Activated T-helper 1 cell treated with anti-CD3 and anti-CD28 coated beads, Interleukin-12 subunit alpha, Interleukin-12 subunit beta, Interleukin-2, Interleukin-4 antibody, amounts not matched to agents 30 ng/mL and 10 ng/mL and 1 ng/mL, durations not matched to agents 14 hours and 24 hours and 36 hours (primary cell): ENCODE results near the gene PKLR. TPM values are rescaled to one million over a fixed set of nuclear protein-coding genes. Genes with fewer than 3 reads are reported as not detected.
"Not testable (repeated sequence)": the region's sequence is repeated elsewhere in the genome, so short reads cannot be mapped to it uniquely, and the experiment has no call there.

Experiments
- DNase-seq: peaks from one replicate; pipeline ENCODE4 v3.0.0; 2021; ENCODE audit warnings: low spot score
- H3K27ac Mint-ChIP-seq: one replicate; pipeline ENCODE4 v1.8.0; 2021; ENCODE audit warnings: mild to moderate bottlenecking, mixed read lengths
- H3K27me3 Mint-ChIP-seq: one replicate; pipeline ENCODE4 v1.8.0; 2022; ENCODE audit warnings: mild to moderate bottlenecking, moderate library complexity, mixed read lengths; ENCODE audit not compliant: insufficient read depth
- H3K36me3 Mint-ChIP-seq: one replicate; pipeline ENCODE4 v1.8.0; 2021; ENCODE audit warnings: low read depth, mixed read lengths
- H3K4me1 Mint-ChIP-seq: one replicate; pipeline ENCODE4 v1.8.0; 2021; ENCODE audit warnings: low read depth, mixed read lengths
- H3K4me3 Mint-ChIP-seq: one replicate; pipeline ENCODE4 v1.8.0; 2021; ENCODE audit warnings: mild to moderate bottlenecking, moderate library complexity, mixed read lengths
- H3K9me3 Mint-ChIP-seq: one replicate; pipeline ENCODE4 v1.8.0; 2021; ENCODE audit warnings: mixed read lengths
- intact Hi-C: fragments of 100-400 bp; cut with micrococcal nuclease; formaldehyde crosslinking; loops from one replicate; pipeline ENCODE4 v1.15.1; 2024
- total RNA-seq: library from RNA; stranded (reverse); gene quantifications from 2 replicates; pipeline ENCODE4 v1.2.3, GENCODE V29; 2022

PKLR gene
- total RNA-seq, 1 donor from 2014 or later, result 0.05 TPM

DNA sequence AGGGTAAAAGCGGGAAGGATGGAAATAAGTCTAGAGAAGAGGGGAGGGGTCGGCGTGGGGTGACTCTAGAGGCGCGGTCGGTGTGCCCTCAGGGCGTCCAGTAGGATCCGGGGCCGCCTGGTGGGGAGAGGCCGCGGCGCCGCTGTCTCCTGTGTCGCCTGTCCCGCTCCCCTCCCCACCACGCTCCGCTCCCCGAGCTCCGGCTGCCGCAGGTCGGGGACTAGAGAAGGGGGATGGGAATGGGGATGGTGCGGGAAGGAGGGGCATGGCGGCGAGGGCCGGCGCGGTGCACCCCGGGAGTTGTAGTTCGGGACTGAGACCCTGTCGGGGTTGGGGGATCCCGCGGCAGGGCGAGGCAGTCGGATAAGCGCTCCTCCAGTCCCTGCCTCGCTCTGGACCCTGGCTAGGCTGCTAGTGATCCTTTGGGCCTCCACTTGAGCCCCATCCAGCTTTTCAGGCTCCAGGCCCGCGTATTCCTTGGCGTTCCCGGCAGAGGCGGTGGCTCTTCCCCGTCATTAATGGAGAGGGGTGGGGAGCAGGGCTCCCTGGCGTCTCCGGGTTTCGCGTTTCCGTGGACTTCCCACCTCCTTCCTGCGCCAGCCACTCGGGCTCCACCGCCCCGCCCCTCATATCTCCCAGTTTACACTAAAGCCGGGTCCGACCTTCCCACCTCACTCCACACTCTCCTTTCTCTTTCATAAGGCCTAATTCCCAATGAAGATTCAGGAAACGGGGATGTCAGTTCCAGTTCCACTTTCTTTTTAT lies 45.8 kb downstream of the PKLR start, which contains the start of gene ENTREP3:
Gene ENTREP3, minus strand, starts transcription at position 241 of the 765 bp plus-strand sequence. CDS start 606 bp downstream, outside the sequence.
- Mint-ChIP-seq H3K4me1 (peaks cover 46% of the 10 kb centered on the region), H3K27ac (peak within 1 kb of the TSS; percentile 63), H3K9me3 (no peaks in the 10 kb centered on the region), H3K4me3 (peak within 1 kb of the TSS; percentile 86), H3K27me3 (no peaks in the 10 kb centered on the region), H3K36me3 (peaks cover 26% of the 10 kb centered on the region)
- peak; percentile 75 for DNase-seq
- intact Hi-C loops, result loop anchor here (1.0 kb wide), 3 partner anchors 11 to 68 kb away; partner anchors contain the start of gene HCN3

DNA sequence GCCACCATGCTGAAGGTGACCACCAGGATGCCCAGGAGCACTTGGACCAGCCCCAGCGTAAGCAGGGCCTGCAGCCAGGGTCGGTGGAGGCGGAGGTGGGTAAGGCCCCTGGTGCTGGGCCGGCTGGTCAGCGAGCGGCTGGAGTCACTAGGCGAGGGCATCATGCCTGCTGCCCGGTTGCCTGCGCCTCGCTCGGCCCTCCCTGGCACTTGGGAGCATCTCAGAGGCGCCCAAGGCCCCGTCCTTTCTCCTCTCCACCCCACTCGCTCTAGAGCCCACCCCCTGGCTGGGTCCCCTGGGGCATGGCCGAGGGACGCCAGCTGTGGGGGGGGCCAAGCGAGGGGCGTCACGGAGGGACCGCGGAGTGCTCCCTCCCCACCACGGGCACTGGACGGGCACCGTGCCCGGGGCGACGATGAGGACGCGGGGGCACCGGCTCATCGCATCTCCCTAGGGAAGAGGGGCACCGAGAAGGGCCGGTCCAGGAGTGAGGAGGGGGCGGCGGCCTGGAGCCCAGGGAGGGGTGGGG lies 46.5 kb downstream of the PKLR start:
- Mint-ChIP-seq H3K27me3 (no peaks in the 10 kb centered on the region), H3K4me3 (peak overlapping the region; percentile 86), H3K4me1 (peaks cover 42% of the 10 kb centered on the region), H3K36me3 (peaks cover 22% of the 10 kb centered on the region), H3K9me3 (no peaks in the 10 kb centered on the region), H3K27ac (peak overlapping the region; percentile 63)
- intact Hi-C loops, result loop anchor here (1.0 kb wide), 3 partner anchors 10 to 69 kb away; partner anchors contain the start of gene HCN3
- no peak for DNase-seq

DNA sequence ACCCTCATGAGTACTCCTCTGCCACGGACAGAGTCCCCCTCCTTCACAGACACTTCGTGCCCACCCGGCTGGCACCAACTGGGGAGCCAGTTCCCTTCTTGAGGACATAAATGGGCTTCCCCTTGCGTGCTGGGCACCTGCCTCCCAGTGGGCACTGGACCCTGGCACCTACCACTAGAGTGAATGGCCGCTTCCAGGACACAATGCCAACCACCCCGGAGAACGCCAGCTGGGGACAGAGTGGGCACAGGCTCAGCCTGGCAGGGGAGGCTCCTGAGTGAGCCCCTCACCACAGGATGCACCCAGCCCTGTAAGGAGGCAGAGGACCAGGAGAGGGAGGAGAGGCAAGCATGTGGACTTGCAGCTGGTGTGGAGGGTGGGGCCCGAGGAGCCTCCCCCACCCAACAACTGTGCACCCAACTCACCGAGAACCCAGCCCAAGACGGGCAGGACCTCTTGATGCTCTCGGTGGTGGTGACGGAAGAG lies 47.0 kb downstream of the PKLR start:
- H3K9me3 Mint-ChIP-seq, result no peaks in the 10 kb centered on the region

DNA sequence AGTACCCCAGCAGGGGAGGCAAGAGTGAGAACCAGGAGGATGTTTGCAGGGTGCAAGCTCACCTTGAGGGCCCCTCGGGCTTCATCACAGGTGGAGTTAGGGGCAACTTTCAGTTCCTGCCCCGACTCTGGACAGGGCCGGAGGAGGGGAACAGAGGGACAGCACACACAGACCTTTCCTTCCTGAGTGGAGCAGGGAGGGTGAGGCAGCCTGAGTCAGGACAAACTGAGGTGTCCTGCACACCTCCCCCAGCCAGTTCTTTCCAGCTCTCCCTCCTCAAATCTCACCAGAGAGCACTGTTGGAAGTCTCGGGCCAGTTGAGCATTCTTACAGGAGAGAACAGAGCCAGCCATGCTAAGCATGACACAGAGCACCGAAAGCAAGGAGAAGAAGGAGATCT lies 47.4 kb downstream of the PKLR start:
- DNase-seq, result no peak
- H3K9me3 Mint-ChIP-seq, result no peaks in the 10 kb centered on the region
- H3K4me3 Mint-ChIP-seq, result peak overlapping the region; percentile 86
- H3K27ac Mint-ChIP-seq, result no peak overlapping the region
- H3K4me1 Mint-ChIP-seq, result peaks cover 42% of the 10 kb centered on the region
- intact Hi-C loops, result no loop called here
- peaks cover 21% of the 10 kb centered on the region for H3K36me3 Mint-ChIP-seq
- no peaks in the 10 kb centered on the region for H3K27me3 Mint-ChIP-seq

More for the DNA sequence above, 47.0 kb downstream of the PKLR start:
- intact Hi-C loops, result no loop called here
- peaks cover 21% of the 10 kb centered on the region for H3K36me3 Mint-ChIP-seq
- no peaks in the 10 kb centered on the region for H3K27me3 Mint-ChIP-seq
- peak overlapping the region; percentile 86 for H3K4me3 Mint-ChIP-seq
- H3K27ac Mint-ChIP-seq, result peak overlapping the region; percentile 63
- DNase-seq, result no peak
- H3K4me1 Mint-ChIP-seq, result peaks cover 42% of the 10 kb centered on the region

DNA sequence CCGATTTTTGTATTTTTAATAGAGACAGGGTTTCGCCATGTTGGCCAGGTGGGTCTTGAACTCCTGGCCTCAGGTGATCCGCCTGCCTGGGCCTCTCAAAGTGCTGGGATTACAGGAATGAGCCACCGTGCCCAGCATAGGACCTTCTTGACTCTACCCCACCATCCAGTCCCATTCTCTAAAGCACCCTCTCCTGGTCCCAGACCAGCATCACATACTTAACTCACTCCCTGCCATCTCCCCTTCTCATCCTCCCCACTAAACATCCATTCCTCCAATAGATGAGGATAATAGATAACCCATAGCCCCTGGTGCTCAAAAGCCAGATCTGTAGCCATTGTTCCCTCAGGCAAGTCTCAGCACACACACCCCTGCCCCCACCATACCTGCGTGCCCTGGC lies 48.0 kb downstream of the PKLR start:
- H3K4me1 Mint-ChIP-seq, result peaks cover 42% of the 10 kb centered on the region
- no peaks in the 10 kb centered on the region for H3K27me3 Mint-ChIP-seq
- no peak overlapping the region for H3K27ac Mint-ChIP-seq
- no peak for DNase-seq
- no peaks in the 10 kb centered on the region for H3K9me3 Mint-ChIP-seq
- intact Hi-C loops, result no loop called here
- H3K36me3 Mint-ChIP-seq, result peaks cover 17% of the 10 kb centered on the region
- H3K4me3 Mint-ChIP-seq, result peak overlapping the region; percentile 86

DNA sequence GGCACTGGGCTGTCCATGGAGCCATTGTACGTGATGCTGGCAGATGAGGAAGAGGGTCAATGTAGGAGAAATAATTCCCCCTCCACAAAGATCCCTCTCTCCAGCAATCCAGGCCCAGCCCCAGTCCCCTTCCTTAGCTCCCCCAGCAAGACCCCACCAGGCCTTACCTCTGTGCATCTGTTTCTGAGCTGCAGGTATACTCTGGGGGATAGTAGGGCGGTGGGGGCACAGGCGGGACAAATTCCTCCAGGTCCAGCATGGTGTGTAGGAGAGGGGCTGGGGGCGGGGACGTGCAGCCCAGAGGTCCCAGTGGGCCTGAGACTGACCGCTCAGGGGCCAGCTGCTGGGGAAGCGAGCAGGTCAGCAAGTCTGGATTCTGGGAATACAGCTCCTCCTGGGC lies 49.7 kb downstream of the PKLR start:
- intact Hi-C loops, result no loop called here
- no peaks in the 10 kb centered on the region for H3K9me3 Mint-ChIP-seq
- peaks cover 32% of the 10 kb centered on the region for H3K4me1 Mint-ChIP-seq
- no peak for DNase-seq
- no peak overlapping the region for H3K27ac Mint-ChIP-seq
- H3K36me3 Mint-ChIP-seq, result peaks cover 7% of the 10 kb centered on the region
- H3K27me3 Mint-ChIP-seq, result no peaks in the 10 kb centered on the region
- H3K4me3 Mint-ChIP-seq, result no peak overlapping the region

DNA sequence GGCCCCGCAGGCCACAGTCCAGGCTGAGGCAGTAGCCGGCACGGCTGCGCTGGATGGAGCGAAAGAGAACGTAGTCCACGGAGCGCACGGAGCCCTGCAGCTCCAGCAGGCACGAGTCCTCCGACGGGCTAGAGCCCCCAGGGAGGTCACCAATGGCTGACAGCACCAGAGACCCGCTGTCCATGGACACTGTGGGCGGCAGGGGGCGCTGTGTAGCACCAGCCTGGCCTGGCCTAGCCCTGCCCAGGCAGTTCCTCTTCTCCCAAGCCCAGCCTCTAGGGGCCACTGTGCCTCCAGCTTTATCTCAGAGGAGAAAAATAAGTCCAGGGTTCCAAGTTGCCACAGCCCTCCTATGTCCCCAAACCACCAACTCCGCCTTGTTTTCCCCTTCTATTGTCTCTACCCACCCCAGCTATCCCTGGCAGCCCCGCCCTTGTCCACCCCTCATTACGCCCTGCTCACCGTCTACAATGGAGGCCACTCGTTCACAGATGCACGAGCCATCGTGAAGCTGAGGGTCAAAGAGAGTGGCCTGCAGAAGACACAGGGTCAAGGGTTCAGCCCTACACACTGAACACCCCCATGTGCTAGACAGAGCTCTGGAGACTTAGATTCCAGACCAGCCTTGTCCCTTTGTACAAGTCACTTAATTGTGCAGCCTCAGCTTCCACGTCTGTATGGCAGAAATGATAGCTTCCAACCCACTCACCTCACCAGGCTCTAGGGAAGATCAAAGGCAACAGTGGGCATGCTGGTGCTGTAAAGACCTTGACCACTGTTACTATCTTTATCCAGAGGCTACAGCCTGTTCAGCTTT lies 50.4 kb downstream of the PKLR start:
- no peaks in the 10 kb centered on the region for H3K27me3 Mint-ChIP-seq
- peak; percentile 92 for DNase-seq
- peaks cover 9% of the 10 kb centered on the region for H3K36me3 Mint-ChIP-seq
- no peak overlapping the region for H3K27ac Mint-ChIP-seq
- peaks cover 32% of the 10 kb centered on the region for H3K4me1 Mint-ChIP-seq
- intact Hi-C loops, result loop anchor here (1.0 kb wide), 5 partner anchors 11 to 341 kb away; partner anchors contain the start of genes FDPS, HCN3 and SCAMP3
- peak overlapping the region; percentile 12 for H3K4me3 Mint-ChIP-seq
- no peaks in the 10 kb centered on the region for H3K9me3 Mint-ChIP-seq

DNA sequence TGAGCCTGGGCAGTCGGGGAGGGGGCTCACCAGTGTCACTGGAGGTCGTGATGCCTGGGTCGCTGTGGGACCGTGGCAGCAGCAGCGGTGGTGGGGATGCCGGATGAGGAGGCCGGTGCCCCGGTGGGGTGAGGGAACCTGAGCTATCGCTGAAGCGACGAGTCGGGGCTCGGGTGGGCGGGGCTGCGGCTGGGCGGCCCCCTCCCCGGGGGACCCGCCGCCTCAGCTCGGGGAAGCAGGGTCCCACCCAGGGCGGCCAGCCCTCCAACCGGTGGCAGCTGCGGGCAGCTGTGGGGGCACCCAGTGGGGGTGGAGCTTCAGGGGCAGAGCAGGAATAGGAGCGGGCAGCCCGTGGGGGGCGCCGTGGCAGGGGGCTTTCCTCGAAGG lies 51.0 kb downstream of the PKLR start:
- H3K4me3 Mint-ChIP-seq, result peak overlapping the region; percentile 68
- intact Hi-C loops, result loop anchor here (1.0 kb wide), 5 partner anchors 12 to 342 kb away; partner anchors contain the start of genes FDPS, HCN3 and SCAMP3
- peak; percentile 14 for DNase-seq
- H3K27ac Mint-ChIP-seq, result peak overlapping the region; percentile 23
- no peaks in the 10 kb centered on the region for H3K9me3 Mint-ChIP-seq
- H3K27me3 Mint-ChIP-seq, result no peaks in the 10 kb centered on the region
- H3K4me1 Mint-ChIP-seq, result peaks cover 32% of the 10 kb centered on the region
- peaks cover 9% of the 10 kb centered on the region for H3K36me3 Mint-ChIP-seq

DNA sequence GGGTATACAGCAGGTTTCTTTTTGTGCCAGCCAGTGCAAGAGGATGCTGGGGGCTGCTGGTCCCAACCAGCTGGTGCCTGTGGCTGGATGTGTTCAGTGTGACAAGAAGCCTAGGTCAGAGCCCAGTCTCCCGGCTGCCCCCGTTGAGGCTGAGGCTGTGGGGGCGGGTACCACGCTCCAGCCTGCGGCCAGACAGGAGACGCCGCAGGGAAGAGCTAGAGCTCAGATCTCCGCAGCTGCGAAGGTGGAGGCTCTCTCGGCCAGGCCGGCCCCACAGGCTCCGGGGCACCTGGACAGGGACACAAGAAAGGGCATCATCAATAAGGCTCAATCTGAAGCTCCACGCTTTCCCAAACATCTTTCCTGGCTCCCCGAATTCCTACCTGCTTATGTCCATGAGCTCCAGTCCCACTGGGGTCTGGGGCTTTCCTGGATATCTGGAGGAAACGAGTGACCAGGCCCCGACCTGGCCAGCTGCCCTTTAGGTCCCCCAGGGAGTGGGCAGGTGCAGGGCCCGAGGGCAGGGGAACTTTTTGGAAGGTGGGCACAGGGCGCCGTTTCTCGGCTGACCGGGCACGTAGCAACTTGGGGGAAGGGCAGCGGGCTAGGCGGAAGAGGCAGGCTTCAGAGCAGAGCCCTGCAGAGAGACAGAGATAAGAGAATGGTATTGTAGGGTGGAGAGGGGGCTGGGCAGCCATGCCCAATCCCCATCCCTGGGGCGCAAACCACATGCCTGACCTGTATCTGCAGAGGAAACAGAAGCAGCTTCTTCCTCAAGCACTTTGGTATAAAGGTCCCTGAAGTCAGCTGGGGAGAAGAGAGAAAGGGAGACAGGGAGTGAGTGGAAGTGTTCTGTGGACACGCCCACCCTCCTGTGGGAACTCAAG lies 53.3 kb downstream of the PKLR start:
- Mint-ChIP-seq H3K36me3 (peaks cover 11% of the 10 kb centered on the region), H3K27ac (no peak overlapping the region), H3K9me3 (no peaks in the 10 kb centered on the region), H3K4me1 (peaks cover 36% of the 10 kb centered on the region), H3K4me3 (no peak overlapping the region), H3K27me3 (peaks cover 2% of the 10 kb centered on the region)
- DNase-seq, result no peak
- intact Hi-C loops, result no loop called here

DNA sequence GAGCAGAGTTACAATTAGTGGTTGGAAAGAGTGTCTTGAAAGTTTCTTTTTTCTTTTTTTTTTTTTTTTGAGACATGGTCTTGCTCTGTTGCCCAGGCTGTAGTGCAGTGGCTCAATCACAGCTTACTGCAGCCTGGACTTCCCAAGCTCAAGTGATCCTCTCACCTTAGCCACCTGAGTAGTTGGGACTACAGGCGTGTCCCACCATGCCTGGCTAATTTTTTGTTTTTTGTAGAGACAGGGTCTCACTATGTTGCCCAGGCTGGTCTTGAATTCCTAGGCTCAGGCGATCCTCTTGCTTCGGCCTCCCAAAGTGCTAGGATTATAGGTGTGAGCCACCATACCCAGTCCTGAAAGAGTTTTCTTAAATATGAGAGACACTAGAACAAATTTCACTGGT lies 54.4 kb downstream of the PKLR start:
- DNase-seq, intact Hi-C loops, H3K9me3 Mint-ChIP-seq, H3K27me3 Mint-ChIP-seq, H3K4me3 Mint-ChIP-seq: not testable (repeated sequence)
- H3K36me3 Mint-ChIP-seq, result peaks cover 11% of the 10 kb centered on the region
- peaks cover 43% of the 10 kb centered on the region for H3K4me1 Mint-ChIP-seq
- H3K27ac Mint-ChIP-seq, result peak overlapping the region; percentile 5

DNA sequence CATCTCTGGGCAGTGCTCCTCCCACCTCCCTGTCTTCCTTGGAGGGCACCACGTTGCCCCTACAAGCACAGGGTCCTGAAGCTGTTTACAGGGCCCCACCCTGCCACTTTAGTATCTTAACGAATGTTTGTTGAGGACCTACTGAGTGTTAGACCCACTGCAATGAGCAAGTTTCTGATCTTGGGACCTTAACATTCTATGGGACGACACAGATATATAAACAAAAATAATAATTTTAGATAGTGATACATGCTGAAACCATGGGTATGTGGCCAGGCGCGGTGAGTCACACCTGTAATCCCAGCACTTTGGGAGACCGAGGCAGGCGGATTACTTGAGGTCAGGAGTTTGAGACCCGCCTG lies 56.1 kb downstream of the PKLR start:
- H3K9me3 Mint-ChIP-seq, result no peaks in the 10 kb centered on the region
- H3K27ac Mint-ChIP-seq, result peak overlapping the region; percentile 100
- H3K27me3 Mint-ChIP-seq, result peaks cover 2% of the 10 kb centered on the region
- intact Hi-C loops, result no loop called here
- peaks cover 50% of the 10 kb centered on the region for H3K4me1 Mint-ChIP-seq
- DNase-seq, result no peak
- peaks cover 16% of the 10 kb centered on the region for H3K36me3 Mint-ChIP-seq
- H3K4me3 Mint-ChIP-seq, result peak overlapping the region; percentile 86
